HG02610 (cell line): ENCODE measurements around the gene SNX6.
"Not testable (repeated sequence)": the region's sequence is repeated elsewhere in the genome, so short reads cannot be mapped to it uniquely, and the experiment has no call there.

Experiments
- ATAC-seq: cut with Tn5 transposase; IDR thresholded peaks from one replicate; pipeline ENCODE4 v1.9.1; 2021; ENCODE audit warnings: mild to moderate bottlenecking, moderate library complexity; ENCODE audit not compliant: unreplicated experiment

The SNX6 gene

DNA sequence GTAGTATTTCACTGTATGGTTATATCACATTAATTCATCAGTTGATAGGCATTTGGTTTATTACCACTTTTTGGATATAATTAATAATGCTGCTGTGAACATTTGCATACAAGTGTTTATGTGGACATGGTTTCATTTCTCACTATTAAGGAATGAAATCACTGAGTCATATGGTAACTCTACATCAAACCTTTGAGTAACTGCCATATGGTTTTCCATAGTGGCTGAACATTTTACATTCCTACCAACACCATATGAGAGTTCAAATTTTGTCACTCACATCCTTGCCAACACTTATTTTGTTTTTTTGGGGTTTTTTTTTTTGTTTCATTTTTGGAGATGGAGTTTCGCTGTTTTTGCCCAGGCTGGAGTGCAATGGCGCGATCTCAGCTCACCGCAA is 60.2 kb downstream of the SNX6 start:
- ATAC-seq: no peak

DNA sequence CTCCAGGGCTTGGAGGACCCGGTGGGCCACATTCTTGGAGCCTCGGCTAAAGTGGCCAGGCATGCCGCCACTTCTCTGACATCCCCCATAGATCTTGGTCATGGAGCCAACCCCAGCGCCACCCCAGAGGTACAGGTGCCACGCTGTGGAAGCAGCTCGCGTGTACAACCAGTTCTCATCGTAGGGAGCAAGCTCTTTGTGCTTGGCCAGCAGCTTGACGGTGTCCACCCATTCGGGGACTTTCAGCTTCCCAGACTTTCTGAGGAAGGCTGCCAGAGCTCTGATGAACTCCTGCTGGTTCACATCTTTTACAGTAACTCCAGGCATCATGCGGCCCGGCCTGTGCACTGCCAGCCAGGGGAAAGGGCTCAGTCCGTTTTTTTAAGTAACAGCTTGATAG is 61.1 kb downstream of the SNX6 start:
- no peak for ATAC-seq

GRCh38 chr14:34562776-34563150 is 67.2 kb downstream of the SNX6 start:
- ATAC-seq: no peak

- ATAC-seq: not testable (repeated sequence)
These were observed 67.7 kb downstream of the SNX6 start for GRCh38 chr14:34562037-34562775.

GRCh38 chr14:34556498-34556829 is 73.5 kb downstream of the SNX6 start:
- ATAC-seq: peak; percentile 50

GRCh38 chr14:34555583-34556497 is 74.1 kb downstream of the SNX6 start:
- peak; percentile 73 for ATAC-seq

- no peak for ATAC-seq
These were observed 75.3 kb downstream of the SNX6 start for GRCh38 chr14:34554540-34555250.

DNA sequence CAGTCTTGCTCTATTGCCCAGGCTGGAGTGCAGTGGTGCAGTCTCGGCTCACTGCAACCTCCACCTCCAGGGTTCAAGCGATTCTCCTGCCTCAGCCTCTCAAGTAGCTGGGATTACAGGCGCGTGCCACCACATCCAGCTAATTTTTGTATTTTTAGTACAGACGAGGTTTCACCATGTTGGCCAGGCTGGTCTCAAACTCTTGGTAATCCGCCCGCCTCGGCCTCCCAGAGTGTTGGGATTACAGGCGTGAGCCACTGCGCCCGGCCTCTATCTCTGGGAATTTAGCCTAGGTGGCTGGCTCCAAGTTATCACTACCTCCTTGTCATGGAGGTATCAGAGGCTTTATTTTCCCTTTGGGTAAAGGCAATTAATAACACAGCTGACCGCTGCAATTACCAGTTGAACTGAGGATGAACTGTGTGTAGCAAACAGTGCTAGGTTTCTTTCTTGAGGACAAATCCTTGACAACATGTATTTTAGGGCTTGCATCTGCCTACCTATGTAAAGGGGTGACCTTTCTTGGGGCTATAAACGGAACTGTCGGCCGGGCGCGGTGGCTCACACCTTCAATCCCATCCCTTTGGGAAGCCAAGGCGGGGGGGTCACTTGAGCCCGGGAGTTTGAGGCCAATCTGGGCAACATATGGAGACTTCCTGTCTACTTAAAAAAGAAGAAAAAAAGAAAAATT is 80.5 kb downstream of the SNX6 start:
- ATAC-seq: not testable (repeated sequence)

DNA sequence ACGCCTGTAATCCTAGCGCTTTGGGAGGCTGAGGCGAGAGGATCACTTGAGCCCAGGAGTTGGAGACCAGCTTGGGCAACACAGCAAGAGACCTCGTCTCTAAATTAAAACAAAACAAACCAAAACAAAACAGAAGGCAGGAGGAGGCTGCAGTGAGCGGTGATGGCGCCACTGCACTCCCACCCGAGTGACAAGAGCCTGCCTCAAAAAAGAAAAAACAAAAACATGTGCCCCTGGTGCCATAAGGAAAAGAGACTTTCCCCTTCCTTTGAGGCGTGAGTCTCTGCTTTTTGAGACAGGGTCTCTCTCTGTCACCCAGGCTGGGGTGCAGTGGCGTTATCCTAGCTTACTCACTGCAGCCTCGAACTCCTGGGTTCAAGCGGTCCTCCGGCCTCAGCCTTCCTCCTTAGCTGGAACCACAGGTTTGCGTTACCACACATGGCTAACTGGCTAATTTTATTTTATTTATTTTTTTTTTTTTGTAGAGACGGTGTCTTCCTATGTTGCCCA is 81.4 kb downstream of the SNX6 start:
- no peak for ATAC-seq

DNA sequence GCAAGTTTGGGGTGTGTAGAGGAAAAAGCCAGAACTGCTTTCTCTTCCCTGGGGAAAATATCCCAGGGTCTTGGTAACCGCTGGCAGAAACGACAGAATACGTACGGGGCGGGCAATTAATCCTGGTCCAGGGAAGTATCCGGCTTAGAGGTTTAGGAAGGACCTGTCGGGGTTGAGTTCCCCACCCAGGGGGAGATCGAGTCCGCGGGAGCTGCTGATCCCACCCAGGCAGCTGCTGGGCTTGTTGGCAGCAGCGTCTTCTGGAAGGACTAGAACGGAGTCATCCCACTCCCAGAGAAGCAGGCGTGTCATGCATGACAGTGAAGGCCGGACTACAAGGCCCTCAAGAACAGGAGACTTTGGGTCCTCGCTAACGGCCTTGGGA is 82.8 kb downstream of the SNX6 start:
- ATAC-seq: peak; percentile 45

GRCh38 chr14:34546272-34547135 is 83.4 kb downstream of the SNX6 start:
- peak; percentile 67 for ATAC-seq

- ATAC-seq: not testable (repeated sequence)
These were observed 89.5 kb downstream of the SNX6 start for GRCh38 chr14:34540181-34541059.

DNA sequence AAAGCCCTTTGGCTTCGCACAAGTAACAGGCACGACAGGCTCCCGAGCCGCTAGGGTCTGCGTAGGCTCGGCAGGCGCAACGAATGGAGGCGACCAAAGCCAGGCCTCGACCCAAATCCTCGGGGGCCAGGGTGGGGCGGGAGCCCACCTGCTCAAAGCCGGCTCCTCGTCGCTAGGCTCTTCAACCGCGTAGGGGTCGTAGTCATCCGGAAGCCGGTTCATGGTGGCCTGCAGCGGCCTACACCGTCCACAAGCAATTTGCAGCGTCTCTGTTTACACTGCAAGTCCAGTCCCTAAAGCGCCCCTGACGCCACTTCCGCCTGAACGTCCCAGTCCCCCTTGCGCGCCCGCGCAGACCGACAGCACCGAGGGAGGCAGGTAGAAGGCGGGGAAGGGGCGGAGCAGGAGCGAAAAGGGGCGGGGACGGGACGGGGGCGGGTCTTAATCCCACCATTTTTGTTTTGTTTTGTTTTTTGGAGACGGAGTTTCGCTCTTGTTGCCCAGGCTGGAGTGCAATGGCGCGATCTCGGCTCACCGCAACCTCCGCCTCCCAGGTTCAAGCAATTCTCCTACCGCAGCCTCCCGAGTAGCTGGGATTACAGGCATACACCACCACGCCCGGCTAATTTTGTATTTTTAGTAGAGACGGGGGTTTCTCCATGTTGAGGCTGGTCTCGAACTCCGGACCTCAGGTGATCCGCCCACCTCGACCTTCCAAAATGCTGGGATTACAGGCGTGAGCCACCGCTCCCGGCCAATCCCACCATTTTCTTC is 90.4 kb downstream of the SNX6 start, which contains the start of gene EAPP:
Gene EAPP (minus strand): TSS at position 295 of the 774 bp plus-strand sequence. CDS start 73 bp downstream, at position 222.
- ATAC-seq: peak; percentile 99

- no peak for ATAC-seq
These were observed 91.0 kb downstream of the SNX6 start for GRCh38 chr14:34538871-34539406.

- not testable (repeated sequence) for ATAC-seq
These were observed 91.9 kb downstream of the SNX6 start for GRCh38 chr14:34538096-34538495.

DNA sequence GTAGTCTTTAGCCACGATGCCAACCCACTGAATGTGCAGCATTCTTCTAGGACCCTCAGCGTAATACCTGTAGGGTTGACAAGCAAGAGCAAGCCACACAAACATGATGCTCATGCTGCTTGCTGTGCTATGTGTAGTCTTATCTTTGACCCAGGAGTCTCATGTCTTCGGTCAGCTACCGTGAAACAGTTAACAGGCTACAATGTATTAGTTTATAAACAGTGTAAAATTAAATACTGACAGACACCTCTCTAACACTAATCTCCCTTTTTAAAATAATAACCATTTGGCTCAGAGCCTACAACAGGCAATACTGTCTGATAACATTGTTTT is 92.3 kb downstream of the SNX6 start:
- no peak for ATAC-seq

GRCh38 chr14:34536951-34537676 is 92.8 kb downstream of the SNX6 start:
- no peak for ATAC-seq
